ENCODE results near the gene ZSCAN16.
A peak's percentile ranks its signal among the peaks of the same experiment; 100 is the strongest.

ZSCAN16 gene

GRCh38 chr6:28134015-28134414 is 9.6 kb downstream of the ZSCAN16 start:
- no CpG with 5 or more reads among the region's 3 CpGs for WGBS (ENCODE audit: extremely low coverage, insufficient coverage, low lambda C conversion rate)
- no peaks in the 10 kb centered on the region for H3K36me3 ChIP-seq (ENCODE audit: control insufficient read depth, insufficient read depth, low read length)
- no peak overlapping the region for H4K5ac ChIP-seq (ENCODE audit: low read length)
- no peak overlapping the region for H3K4ac ChIP-seq (ENCODE audit: low read depth, low read length)
- no peak overlapping the region for H3K56ac ChIP-seq (ENCODE audit: low read length)
- no peak overlapping the region for H2BK120ac ChIP-seq (ENCODE audit: low read depth, low read length)
- H3K79me1 ChIP-seq (ENCODE audit: low read length): peaks cover 4% of the 10 kb centered on the region
- no peaks in the 10 kb centered on the region for H3K27me3 ChIP-seq (ENCODE audit: insufficient read depth, low read length, poor library complexity)
- H3K4me2 ChIP-seq (ENCODE audit: low read length): no peak overlapping the region
- H3K23ac ChIP-seq (ENCODE audit: low read length): no peak overlapping the region
- no peaks in the 10 kb centered on the region for H3K79me2 ChIP-seq (ENCODE audit: control insufficient read depth, insufficient read depth, low read length)
- no peak overlapping the region for H3K18ac ChIP-seq (ENCODE audit: low read length)
- no peak overlapping the region for H3K4me3 ChIP-seq (ENCODE audit: low read length)
- H2BK5ac ChIP-seq (ENCODE audit: low read length): no peak overlapping the region
- peak; percentile 68 for DNase-seq
- H2AK5ac ChIP-seq (ENCODE audit: low read length): no peak overlapping the region
- H3K27ac ChIP-seq (ENCODE audit: low read depth, low read length): no peak overlapping the region
- no peak overlapping the region for H3K9ac ChIP-seq (ENCODE audit: low read length)
- no peak overlapping the region for H2BK15ac ChIP-seq (replicated peaks; ENCODE audit: low read depth)
- no peak overlapping the region for H4K8ac ChIP-seq (ENCODE audit: low read depth, low read length)
- no peaks in the 10 kb centered on the region for H3K4me1 ChIP-seq (ENCODE audit: control insufficient read depth, low read depth, low read length)

GRCh38 chr6:28134716-28135115 is 10.3 kb downstream of the ZSCAN16 start:
- Histone ChIP-seq H4K8ac (ENCODE audit: low read depth, low read length) (no peak overlapping the region), H2BK120ac (ENCODE audit: low read depth, low read length) (no peak overlapping the region), H3K9ac (ENCODE audit: low read length) (no peak overlapping the region), H2AK5ac (ENCODE audit: low read length) (no peak overlapping the region), H3K4me2 (ENCODE audit: low read length) (no peak overlapping the region), H3K56ac (ENCODE audit: low read length) (no peak overlapping the region), H3K18ac (ENCODE audit: low read length) (no peak overlapping the region), H3K23ac (ENCODE audit: low read length) (no peak overlapping the region), H2BK15ac (replicated peaks; ENCODE audit: low read depth) (no peak overlapping the region), H3K4me3 (ENCODE audit: low read length) (no peak overlapping the region), H3K36me3 (ENCODE audit: control insufficient read depth, insufficient read depth, low read length) (no peaks in the 10 kb centered on the region), H3K4ac (ENCODE audit: low read depth, low read length) (no peak overlapping the region), H3K79me1 (ENCODE audit: low read length) (peaks cover 4% of the 10 kb centered on the region), H3K79me2 (ENCODE audit: control insufficient read depth, insufficient read depth, low read length) (no peaks in the 10 kb centered on the region), H2BK5ac (ENCODE audit: low read length) (no peak overlapping the region), H3K4me1 (ENCODE audit: control insufficient read depth, low read depth, low read length) (no peaks in the 10 kb centered on the region), H3K27me3 (ENCODE audit: insufficient read depth, low read length, poor library complexity) (no peaks in the 10 kb centered on the region), H4K5ac (ENCODE audit: low read length) (no peak overlapping the region), H3K27ac (ENCODE audit: low read depth, low read length) (no peak overlapping the region)
- DNase-seq: no peak
- no CpG with 5 or more reads among the region's 1 CpG for WGBS (ENCODE audit: extremely low coverage, insufficient coverage, low lambda C conversion rate)

- H2BK15ac ChIP-seq (replicated peaks; ENCODE audit: low read depth): no peak overlapping the region
- H3K4ac ChIP-seq (ENCODE audit: low read depth, low read length): no peak overlapping the region
- H3K56ac ChIP-seq (ENCODE audit: low read length): no peak overlapping the region
- H4K8ac ChIP-seq (ENCODE audit: low read depth, low read length): no peak overlapping the region
- no peak overlapping the region for H3K27ac ChIP-seq (ENCODE audit: low read depth, low read length)
- no peak overlapping the region for H3K4me2 ChIP-seq (ENCODE audit: low read length)
- H3K23ac ChIP-seq (ENCODE audit: low read length): no peak overlapping the region
- DNase-seq: peak; percentile 37
- H4K5ac ChIP-seq (ENCODE audit: low read length): no peak overlapping the region
- H3K36me3 ChIP-seq (ENCODE audit: control insufficient read depth, insufficient read depth, low read length): no peaks in the 10 kb centered on the region
- H2BK120ac ChIP-seq (ENCODE audit: low read depth, low read length): no peak overlapping the region
- H3K18ac ChIP-seq (ENCODE audit: low read length): no peak overlapping the region
- peaks cover 4% of the 10 kb centered on the region for H3K79me1 ChIP-seq (ENCODE audit: low read length)
- no peak overlapping the region for H2AK5ac ChIP-seq (ENCODE audit: low read length)
- H3K4me1 ChIP-seq (ENCODE audit: control insufficient read depth, low read depth, low read length): no peaks in the 10 kb centered on the region
- H3K9ac ChIP-seq (ENCODE audit: low read length): no peak overlapping the region
- H2BK5ac ChIP-seq (ENCODE audit: low read length): no peak overlapping the region
- no peaks in the 10 kb centered on the region for H3K27me3 ChIP-seq (ENCODE audit: insufficient read depth, low read length, poor library complexity)
- no CpG with 5 or more reads among the region's 3 CpGs for WGBS (ENCODE audit: extremely low coverage, insufficient coverage, low lambda C conversion rate)
- no peak overlapping the region for H3K4me3 ChIP-seq (ENCODE audit: low read length)
- no peaks in the 10 kb centered on the region for H3K79me2 ChIP-seq (ENCODE audit: control insufficient read depth, insufficient read depth, low read length)
These were observed 11.0 kb downstream of the ZSCAN16 start for GRCh38 chr6:28135393-28135792.

- H3K4me1 ChIP-seq (ENCODE audit: control insufficient read depth, low read depth, low read length): no peaks in the 10 kb centered on the region
- H4K8ac ChIP-seq (ENCODE audit: low read depth, low read length): peak overlapping the region; percentile 57
- H4K5ac ChIP-seq (ENCODE audit: low read length): peak overlapping the region; percentile 6
- H3K56ac ChIP-seq (ENCODE audit: low read length): peak overlapping the region; percentile 92
- no peak overlapping the region for H2AK5ac ChIP-seq (ENCODE audit: low read length)
- peak overlapping the region; percentile 97 for H3K18ac ChIP-seq (ENCODE audit: low read length)
- peak overlapping the region; percentile 82 for H3K4me2 ChIP-seq (ENCODE audit: low read length)
- no peak overlapping the region for H3K23ac ChIP-seq (ENCODE audit: low read length)
- H3K79me2 ChIP-seq (ENCODE audit: control insufficient read depth, insufficient read depth, low read length): no peaks in the 10 kb centered on the region
- no CpG with 5 or more reads among the region's 58 CpGs for WGBS (ENCODE audit: extremely low coverage, insufficient coverage, low lambda C conversion rate)
- H2BK15ac ChIP-seq (replicated peaks; ENCODE audit: low read depth): no peak overlapping the region
- no peak overlapping the region for H2BK5ac ChIP-seq (ENCODE audit: low read length)
- H3K9ac ChIP-seq (ENCODE audit: low read length): peak overlapping the region; percentile 85
- H3K27me3 ChIP-seq (ENCODE audit: insufficient read depth, low read length, poor library complexity): no peaks in the 10 kb centered on the region
- no peaks in the 10 kb centered on the region for H3K36me3 ChIP-seq (ENCODE audit: control insufficient read depth, insufficient read depth, low read length)
- peaks cover 2% of the 10 kb centered on the region for H3K79me1 ChIP-seq (ENCODE audit: low read length)
- peak overlapping the region; percentile 86 for H3K27ac ChIP-seq (ENCODE audit: low read depth, low read length)
- peak overlapping the region; percentile 71 for H3K4me3 ChIP-seq (ENCODE audit: low read length)
- DNase-seq: peak; percentile 94
- H2BK120ac ChIP-seq (ENCODE audit: low read depth, low read length): peak overlapping the region; percentile 82
- peak overlapping the region; percentile 99 for H3K4ac ChIP-seq (ENCODE audit: low read depth, low read length)
These were observed 12.4 kb downstream of the ZSCAN16 start for GRCh38 chr6:28136585-28137504.

GRCh38 chr6:28137505-28137981 is 13.1 kb downstream of the ZSCAN16 start:
- Histone ChIP-seq H2BK120ac (ENCODE audit: low read depth, low read length) (no peak overlapping the region), H3K36me3 (ENCODE audit: control insufficient read depth, insufficient read depth, low read length) (no peaks in the 10 kb centered on the region), H3K9ac (ENCODE audit: low read length) (peak overlapping the region; percentile 85), H4K8ac (ENCODE audit: low read depth, low read length) (peak overlapping the region; percentile 57), H3K79me2 (ENCODE audit: control insufficient read depth, insufficient read depth, low read length) (peaks cover 4% of the 10 kb centered on the region), H3K23ac (ENCODE audit: low read length) (no peak overlapping the region), H3K4me1 (ENCODE audit: control insufficient read depth, low read depth, low read length) (no peaks in the 10 kb centered on the region), H2AK5ac (ENCODE audit: low read length) (no peak overlapping the region), H3K4ac (ENCODE audit: low read depth, low read length) (no peak overlapping the region), H4K5ac (ENCODE audit: low read length) (no peak overlapping the region), H2BK15ac (replicated peaks; ENCODE audit: low read depth) (no peak overlapping the region), H3K27me3 (ENCODE audit: insufficient read depth, low read length, poor library complexity) (no peaks in the 10 kb centered on the region), H3K18ac (ENCODE audit: low read length) (no peak overlapping the region), H3K4me3 (ENCODE audit: low read length) (peak overlapping the region; percentile 69), H3K56ac (ENCODE audit: low read length) (peak overlapping the region; percentile 92), H3K4me2 (ENCODE audit: low read length) (peak overlapping the region; percentile 82), H3K79me1 (ENCODE audit: low read length) (peaks cover 2% of the 10 kb centered on the region), H3K27ac (ENCODE audit: low read depth, low read length) (peak overlapping the region; percentile 86), H2BK5ac (ENCODE audit: low read length) (no peak overlapping the region)
- DNase-seq: peak; percentile 25
- WGBS (ENCODE audit: extremely low coverage, insufficient coverage, low lambda C conversion rate): no CpG with 5 or more reads among the region's 6 CpGs

Measured in mesendoderm (in vitro differentiated cells).